ENCODE data around the gene FAM168A. TPM values are rescaled to one million over a fixed set of nuclear protein-coding genes. Genes with fewer than 3 reads are reported as not detected.

The FAM168A gene
- total RNA-seq, 2 experiments from 2014 or later: 11.6 to 11.7 TPM

DNA sequence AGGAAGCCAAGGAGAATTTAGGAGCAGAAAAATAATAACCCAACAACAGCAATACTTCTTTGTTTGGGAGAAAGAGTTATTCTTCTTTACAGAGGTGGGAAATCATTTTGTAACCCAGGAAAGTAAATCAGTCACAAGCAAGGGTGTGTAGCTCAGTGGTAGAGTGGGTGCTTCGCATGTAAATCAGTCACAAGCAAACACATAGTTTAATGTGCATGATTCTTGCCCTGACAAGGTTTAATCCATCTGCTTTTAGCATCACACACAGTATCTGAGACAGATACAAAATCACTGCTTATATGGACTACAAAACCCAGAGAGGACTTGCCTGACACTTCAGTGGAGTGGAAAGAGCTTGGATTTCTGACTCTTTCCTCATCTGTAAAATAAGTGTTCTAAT is 139.7 kb downstream of the FAM168A start:
- ChIA-PET POLR2A (no interaction called here), CTCF (interaction anchor here (0.6 kb wide), 1 partner anchor 21 kb away, joined by 3 read pairs; no protein-coding TSS in a partner anchor)

DNA sequence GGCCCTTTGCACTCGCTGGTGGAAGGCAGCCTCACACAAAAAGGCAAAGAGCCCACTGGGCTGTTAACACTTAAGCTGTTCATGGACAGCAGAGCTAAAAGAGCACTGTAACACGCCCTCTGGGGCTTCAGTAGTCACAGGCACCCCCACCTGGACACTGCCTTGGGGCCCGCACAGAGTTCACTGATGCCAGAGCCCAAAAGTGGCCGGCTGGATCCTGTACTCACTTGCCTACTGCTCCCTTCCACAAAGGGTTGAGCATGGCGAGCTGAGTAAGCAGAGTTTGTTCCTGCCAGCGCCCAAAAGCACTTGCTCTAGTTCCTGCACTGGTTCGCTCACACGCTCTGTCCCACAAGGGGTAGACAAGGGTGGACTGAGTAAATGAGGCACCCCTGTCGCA is 142.9 kb downstream of the FAM168A start:
- POLR2A ChIA-PET: no interaction called here
- CTCF ChIA-PET: interaction anchor here (0.8 kb wide), 1 partner anchor 20 kb away, joined by 3 read pairs; no protein-coding TSS in a partner anchor

DNA sequence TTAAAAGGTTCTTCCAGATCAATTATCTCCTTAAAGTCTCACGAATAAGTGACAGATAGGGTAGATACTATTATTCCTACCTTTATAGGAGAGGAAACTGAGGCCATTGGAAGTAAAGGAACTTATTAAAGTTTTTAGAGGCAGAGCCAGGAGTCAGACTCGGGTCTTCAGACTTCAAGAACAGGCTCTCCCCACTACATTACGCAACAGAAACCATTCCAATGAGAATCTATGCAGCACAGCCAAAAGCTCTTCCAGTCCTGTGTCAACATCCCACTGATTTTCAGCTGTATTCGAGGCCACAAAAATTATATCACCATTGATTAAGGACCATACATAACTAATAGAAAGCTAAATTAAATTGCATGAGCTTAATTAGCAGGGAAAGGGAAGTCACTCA is 144.3 kb downstream of the FAM168A start:
- ChIA-PET CTCF (interaction anchor here (0.9 kb wide), 1 partner anchor 207 kb away, joined by 3 read pairs; no protein-coding TSS in a partner anchor), POLR2A (no interaction called here)

DNA sequence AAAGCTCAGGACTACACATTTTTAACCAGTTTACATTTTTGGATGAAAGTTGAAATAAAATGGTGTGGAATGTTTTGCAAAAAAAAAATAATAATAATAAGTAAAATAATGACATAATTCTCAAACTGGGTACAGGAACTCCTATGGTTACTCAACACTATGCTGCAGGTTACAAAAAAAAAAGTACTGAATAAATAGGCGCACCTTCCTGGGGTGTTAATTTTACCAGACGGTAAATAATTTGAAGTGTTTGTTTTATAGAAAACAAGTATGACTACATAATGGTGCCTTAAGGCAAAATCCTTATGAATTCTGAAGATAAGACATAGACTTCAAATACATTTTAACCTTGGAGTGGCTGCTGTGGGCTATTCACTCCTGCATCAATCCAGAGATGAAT is 145.2 kb downstream of the FAM168A start:
- CTCF ChIA-PET: no interaction called here

DNA sequence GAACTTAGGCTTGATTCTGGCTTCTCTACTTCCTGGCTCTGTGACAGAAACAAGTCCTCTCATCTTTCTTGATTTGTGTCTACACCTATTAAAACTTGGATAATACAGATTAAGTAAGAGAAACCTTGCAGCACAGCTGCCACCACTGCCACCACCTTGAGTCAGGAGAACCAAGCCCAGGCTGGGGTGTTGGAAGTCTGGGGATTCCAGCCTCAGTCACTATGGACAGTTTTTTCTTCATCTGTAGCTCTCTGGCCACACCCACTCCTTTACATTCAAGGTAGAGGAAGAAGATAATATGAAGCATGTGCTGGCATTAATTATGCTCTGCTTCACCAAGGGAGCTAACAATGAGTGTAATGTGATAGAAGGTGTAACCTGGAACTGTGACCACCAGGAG is 146.0 kb downstream of the FAM168A start:
- CTCF ChIA-PET: no interaction called here
- POLR2A ChIA-PET: no interaction called here

More for the DNA sequence above, 145.2 kb downstream of the FAM168A start:
- POLR2A ChIA-PET: no interaction called here

DNA sequence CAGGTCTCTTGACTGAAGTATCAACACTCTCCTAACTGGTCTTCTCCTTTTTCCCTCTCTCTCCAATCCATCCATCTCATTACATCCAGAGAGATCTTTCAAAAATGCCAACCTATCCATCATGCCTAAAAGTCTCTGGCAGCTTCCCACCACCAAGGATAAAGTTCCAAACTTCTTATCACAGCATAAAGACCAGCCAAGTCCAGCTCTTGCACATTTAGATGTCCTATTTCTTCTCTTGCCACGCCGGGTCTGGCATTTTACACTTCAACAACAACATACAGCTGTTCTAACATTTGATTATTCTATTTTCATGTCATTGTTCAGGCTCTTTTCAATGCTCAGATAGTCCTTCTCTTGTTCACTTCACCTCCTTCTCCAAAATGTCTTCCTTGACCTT is 151.1 kb downstream of the FAM168A start:
- CTCF ChIA-PET: interaction anchor here (0.7 kb wide), 1 partner anchor 151 kb away, joined by 4 read pairs; no protein-coding TSS in a partner anchor
- POLR2A ChIA-PET: no interaction called here

DNA sequence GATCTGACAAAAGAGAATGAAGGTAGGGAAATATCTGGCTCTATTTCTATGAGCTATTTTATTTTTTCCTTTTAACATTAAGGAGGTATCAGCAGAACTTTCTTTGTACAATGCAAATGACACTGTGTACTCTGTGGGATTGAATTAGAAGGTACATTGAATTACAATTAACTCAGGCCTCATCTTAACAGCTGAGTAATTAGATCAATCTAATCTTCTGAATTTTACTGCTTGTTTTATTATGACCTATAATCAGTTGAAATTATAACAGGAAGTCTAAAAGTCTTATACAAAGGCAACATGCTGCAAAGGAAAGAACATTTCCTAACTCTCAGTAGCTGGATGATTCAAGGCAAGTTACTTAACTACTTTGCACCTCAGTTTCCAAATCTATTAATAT is 151.9 kb downstream of the FAM168A start:
- CTCF ChIA-PET: no interaction called here
- POLR2A ChIA-PET: no interaction called here

DNA sequence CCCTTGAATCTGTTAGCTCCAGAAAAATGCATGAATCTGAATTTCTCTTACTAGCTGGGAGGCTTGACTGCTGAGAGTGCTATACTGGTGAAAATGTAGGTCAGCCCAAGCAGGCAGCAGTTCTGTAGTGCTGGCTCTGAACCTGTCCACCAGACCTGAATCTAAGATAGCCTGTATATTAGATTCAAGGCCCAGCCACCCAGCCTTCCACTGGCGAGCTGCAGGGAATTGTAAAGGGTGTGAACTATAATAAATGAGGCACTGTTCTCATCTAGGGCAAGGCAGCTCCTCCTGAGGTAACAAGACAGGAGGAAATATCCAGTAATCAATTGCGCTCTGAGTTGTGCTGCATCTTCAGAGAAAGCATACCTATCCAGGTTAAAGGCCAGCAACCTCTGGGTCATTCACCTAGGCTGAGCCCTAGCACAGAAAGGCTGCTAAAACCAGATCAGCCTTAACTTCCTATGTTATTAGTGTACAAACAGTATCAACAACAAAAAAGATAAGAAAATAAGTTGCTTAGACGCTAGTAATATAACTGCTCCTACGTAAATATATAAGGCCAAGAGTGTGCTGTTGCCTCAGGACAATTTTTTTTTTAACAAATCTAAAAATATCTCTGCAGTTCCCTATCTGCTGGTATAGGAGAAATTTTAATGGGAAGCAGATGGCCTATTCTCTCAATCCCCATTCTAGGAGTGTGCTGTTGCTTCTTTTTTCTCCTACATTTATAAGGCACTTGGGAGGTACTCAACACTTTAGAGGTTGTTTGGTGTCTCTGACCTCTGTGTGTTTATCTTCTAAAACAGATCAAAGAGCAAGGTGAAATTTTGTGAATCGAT is 158.7 kb downstream of the FAM168A start:
- POLR2A ChIA-PET: no interaction called here
- CTCF ChIA-PET: no interaction called here

DNA sequence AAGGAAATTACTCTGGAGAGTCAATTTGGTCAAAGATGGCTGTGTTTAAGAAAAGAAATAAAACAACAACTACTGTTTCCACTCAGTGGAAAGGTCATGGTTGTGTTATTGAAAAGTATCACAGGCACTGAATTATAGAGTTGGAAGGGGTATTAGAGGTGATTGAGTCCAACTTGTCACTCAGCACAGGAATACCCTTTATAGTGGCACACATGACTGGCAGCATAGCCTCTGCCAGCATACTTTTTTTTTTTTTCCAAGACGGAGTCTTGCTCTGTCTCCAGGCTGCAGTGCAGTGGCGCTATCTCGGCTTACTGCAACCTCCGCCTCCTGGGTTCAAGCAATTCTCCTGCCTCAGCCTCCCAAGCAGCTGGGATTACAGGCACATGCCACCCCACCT is 161.1 kb downstream of the FAM168A start:
- ChIA-PET CTCF (interaction anchor here (0.6 kb wide), 1 partner anchor 21 kb away, joined by 3 read pairs; no protein-coding TSS in a partner anchor), POLR2A (interaction anchor here (0.6 kb wide), 1 partner anchor 156 kb away, joined by 4 read pairs; no protein-coding TSS in a partner anchor)

DNA sequence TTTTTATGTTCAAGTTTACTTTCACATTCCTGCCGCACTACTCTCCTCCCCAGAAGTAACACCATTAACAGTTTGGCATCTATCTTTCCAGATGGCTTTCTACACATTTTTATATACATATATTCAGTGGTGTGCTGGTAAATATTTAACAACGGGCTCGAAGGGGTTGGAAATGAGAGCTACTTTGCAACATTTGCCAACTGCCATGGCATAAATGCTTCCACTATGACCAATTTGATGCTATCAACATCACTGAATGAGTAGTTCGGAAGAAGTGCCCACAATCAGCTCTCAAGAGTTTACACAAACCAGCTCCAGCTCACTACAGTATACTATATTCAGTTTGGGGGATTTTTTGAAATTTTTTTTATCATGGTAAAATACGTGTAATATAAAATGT is 166.5 kb downstream of the FAM168A start:
- ChIA-PET CTCF (no interaction called here), POLR2A (no interaction called here)

DNA sequence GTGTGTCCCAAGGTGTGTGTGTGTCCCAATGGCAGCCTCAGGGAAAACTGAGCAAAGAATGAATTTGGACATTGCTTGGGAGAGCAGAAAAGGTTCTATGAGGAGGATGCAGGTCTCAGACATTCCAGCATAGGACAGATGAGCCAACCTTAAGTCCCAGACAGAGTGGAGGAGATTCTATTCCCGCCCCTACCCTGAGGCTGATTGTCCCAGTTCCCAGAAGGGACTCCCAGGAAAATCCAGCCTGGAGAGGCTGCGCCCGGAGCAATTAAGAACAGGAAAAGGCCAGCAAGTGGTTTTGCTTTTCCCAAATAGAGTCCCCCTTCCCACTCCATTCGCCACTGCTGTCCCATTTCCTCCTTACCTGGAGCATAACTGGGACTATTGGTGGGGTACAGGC is 167.6 kb downstream of the FAM168A start:
- CTCF ChIA-PET: no interaction called here
- POLR2A ChIA-PET: no interaction called here

DNA sequence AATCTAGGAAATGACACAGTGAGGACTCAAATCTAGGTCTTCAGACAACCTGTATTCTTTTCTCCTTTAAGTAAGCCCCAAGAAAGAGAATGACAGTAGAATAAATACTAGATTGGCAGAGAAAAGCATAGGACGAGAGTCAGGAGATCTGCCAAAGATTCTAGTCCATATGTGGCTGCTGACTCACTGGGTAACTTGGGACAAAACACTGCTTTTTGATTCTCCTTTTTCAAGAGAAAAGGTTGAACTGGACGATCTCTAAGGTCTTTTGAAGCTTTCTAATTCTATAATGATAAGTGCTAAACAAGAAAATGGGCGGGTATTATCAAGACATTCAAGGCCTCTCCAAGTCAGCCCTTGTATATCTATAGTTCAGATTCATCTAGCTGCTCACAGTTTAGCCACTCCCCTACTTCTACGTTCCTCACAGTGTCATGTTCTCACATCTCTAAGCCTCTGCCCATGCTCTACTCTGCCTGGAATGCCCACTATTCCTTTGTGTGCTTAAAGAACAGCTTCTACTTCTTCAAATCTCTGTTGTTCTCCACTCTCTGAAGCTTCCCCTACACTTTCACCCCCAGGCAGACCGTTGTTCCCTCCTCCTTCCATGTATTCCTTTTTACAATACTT is 168.7 kb downstream of the FAM168A start:
- CTCF ChIA-PET: interaction anchor here (0.9 to 1.1 kb wide), 2 partner anchors 14 to 126 kb away, joined by 3 to 4 read pairs; no protein-coding TSS in a partner anchor
- POLR2A ChIA-PET: no interaction called here

DNA sequence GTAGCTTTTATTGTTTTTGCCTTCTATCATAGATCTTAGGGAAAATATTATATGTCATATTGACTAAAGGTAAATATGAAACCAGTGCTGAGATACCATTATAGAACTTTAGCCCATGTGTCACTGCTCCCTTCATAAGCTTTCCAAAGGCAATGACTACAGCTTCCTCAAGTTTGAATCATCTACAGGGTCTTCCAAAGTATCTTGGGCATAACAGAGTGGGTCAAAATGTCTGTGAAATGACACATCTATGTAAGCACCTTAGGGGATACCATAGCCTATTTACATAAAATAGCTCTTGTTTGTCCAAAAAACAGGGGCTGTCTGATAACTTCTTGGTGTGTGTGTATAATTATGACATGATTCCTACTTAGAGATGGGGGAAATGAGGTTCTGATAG is 169.2 kb downstream of the FAM168A start:
- CTCF ChIA-PET: interaction anchor here (0.9 to 1.1 kb wide), 2 partner anchors 14 to 125 kb away, joined by 3 to 4 read pairs; no protein-coding TSS in a partner anchor

DNA sequence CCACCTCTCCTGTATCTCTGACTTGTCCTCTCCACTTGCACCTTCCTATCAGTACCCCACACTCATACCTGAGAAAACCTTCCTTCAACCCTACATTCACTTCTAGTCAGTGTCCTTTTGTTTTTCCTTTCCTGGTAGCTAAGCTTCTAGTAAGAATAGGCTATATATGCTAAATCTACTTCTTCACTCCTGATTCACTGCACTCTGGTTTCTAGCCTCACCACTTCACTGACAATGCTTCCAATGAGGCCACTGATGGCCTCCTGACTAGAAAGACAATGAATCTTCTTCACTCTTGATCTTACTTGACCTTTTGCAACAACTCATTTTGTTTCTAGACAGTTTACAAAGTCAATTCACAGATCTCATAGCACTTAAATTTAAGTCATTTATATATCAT is 169.7 kb downstream of the FAM168A start:
- ChIA-PET CTCF (interaction anchor here (1.1 kb wide), 1 partner anchor 125 kb away, joined by 4 read pairs; no protein-coding TSS in a partner anchor), POLR2A (no interaction called here)

More for the DNA sequence above, 169.2 kb downstream of the FAM168A start:
- POLR2A ChIA-PET: no interaction called here

DNA sequence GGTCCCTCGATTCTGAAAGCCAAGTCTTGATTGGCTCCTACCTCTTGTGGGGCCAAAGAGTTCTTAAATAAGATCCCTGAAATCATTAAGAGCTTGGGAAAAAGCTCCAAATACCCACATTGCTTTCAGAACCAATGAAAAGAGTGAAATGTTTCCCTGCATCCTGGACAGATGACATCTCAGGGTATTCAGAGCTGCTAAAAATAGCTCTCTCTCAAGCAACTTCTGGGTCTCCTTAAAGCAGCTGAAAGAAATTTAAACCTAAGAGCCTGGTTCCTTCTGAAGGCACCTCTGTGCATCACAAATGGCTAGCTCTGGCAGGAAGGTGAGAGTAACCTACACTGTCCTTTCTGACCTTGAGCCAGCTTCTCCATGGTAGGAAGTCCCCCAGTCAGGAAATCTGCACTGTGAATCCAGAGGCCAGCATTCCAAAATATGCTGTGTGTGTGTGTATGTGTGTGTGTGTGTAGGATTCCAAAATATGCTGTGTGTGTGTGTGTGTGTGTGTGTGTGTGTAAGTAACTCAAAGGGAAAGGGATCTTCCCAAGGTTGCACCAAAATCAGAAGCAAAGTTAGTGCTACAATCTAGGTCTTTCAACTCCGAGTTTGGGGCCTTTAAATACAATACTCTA is 171.6 kb downstream of the FAM168A start:
- POLR2A ChIA-PET: no interaction called here

DNA sequence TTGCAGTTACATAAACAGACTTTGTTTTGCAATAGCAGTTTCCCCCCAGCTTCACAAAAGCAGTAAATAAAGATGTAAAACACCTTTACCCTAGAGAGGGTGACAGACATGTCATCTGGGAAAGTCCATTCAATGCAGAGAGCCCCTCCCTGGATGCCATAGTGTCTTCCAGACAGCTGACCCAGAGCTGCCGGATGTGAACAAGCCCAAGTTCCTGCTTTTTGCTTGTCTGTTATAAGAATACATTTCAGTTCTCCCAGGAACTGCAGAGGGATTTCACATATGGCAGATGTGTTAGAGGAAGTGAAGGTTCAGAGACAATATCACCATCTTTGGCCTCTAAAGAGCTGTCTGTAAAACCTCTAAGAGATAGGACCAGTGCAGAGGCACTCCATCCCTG is 172.8 kb downstream of the FAM168A start:
- ChIA-PET POLR2A (no interaction called here), CTCF (no interaction called here)

More for the DNA sequence above, 171.6 kb downstream of the FAM168A start:
- CTCF ChIA-PET: interaction anchor here (1.0 kb wide), 1 partner anchor 33 kb away, joined by 3 read pairs; no protein-coding TSS in a partner anchor

DNA sequence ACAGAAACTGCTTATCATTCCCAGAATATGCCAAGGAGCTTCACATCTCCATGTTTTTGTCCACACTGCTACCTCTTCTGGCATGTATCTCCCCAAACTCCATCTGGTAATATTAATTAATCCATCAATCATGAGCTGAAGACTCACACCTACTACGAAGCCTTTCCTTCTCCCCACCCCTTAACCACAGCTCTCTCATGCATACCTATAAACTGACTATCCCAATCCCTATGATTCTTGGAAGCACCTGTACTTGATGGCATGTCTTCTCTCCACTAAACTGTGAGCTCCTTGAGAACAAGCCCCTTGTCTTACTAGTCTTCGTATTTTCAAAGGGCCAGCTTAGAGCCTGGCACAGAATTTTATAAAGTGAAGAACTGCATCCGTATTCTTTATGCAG is 174.4 kb downstream of the FAM168A start:
- CTCF ChIA-PET: interaction anchor here (1.5 kb wide), 1 partner anchor 16 kb away, joined by 3 read pairs; no protein-coding TSS in a partner anchor
- POLR2A ChIA-PET: no interaction called here

DNA sequence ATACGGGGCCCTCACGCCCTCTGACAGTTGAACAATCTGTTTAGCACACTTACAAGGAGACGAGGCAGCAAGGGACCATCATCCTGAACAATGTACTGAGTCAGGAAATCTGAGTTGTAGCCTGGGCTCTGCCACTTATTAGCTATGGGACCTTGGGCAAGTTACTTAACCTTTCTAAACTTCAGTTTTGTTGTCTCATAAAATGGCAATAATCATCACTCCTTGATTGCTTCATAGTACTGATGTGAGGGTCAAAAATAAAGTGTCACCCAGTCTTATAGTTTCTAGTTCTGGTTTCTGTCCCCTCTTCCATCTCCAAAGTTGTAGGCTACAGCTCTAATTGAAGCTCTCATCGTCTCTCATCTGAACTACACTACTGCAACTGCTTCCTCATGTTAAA is 175.0 kb downstream of the FAM168A start:
- CTCF ChIA-PET: interaction anchor here (1.5 kb wide), 1 partner anchor 16 kb away, joined by 3 read pairs; no protein-coding TSS in a partner anchor
- POLR2A ChIA-PET: no interaction called here

DNA sequence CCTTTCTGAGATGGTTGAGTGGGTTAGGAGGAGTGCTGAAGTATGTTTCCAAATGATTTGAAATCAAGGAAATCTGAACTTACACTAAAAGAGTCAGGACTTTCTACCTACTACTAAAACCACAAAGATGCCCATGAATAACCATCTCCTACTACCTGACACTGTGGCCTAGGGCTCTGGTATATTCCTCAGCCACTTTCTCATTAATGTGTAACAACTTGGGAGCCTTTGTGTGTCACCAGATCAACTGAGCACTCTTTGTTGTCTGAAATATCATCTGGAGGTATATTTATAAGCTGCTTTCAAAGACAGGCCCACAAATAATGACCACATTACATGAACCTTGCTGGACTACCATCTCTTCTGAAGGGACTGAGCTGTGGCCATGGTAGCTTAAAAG is 177.8 kb downstream of the FAM168A start:
- ChIA-PET POLR2A (no interaction called here), CTCF (interaction anchor here (1.3 kb wide), 1 partner anchor 206 kb away, joined by 3 read pairs; no protein-coding TSS in a partner anchor)

DNA sequence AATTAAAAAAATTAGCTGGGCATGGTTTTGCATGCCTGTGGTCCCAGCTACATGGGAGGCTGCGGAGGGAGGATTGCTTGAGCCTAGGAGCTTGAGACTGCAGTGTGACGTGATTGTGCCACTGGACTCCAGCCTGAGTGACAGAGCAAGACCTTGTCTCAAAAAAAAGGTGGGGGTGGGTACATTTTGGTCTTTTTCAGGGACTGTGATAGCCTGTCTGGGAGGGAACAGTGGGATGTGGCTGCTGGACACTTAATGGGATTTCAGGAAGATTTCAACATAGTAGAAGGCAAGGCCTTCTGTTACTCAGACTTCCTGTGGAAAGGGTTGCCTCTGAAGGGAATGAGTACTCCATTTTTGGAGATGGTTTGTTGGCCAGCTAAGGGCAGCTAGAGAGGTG is 181.1 kb downstream of the FAM168A start:
- POLR2A ChIA-PET: no interaction called here
- CTCF ChIA-PET: no interaction called here

All from activated CD8-positive, alpha-beta memory T cell treated with anti-CD3 and anti-CD28 coated beads for 36 hours (primary cell).